HG02610 (cell line): ENCODE data around the gene CSNK1G1.
"Not testable (repeated sequence)": the region's sequence is repeated elsewhere in the genome, so short reads cannot be mapped to it uniquely, and the experiment has no call there.

Source experiments
- ATAC-seq: cut with Tn5 transposase; IDR thresholded peaks from one replicate; pipeline ENCODE4 v1.9.1; 2021; ENCODE audit warnings: mild to moderate bottlenecking, moderate library complexity; ENCODE audit not compliant: unreplicated experiment

The CSNK1G1 gene

DNA sequence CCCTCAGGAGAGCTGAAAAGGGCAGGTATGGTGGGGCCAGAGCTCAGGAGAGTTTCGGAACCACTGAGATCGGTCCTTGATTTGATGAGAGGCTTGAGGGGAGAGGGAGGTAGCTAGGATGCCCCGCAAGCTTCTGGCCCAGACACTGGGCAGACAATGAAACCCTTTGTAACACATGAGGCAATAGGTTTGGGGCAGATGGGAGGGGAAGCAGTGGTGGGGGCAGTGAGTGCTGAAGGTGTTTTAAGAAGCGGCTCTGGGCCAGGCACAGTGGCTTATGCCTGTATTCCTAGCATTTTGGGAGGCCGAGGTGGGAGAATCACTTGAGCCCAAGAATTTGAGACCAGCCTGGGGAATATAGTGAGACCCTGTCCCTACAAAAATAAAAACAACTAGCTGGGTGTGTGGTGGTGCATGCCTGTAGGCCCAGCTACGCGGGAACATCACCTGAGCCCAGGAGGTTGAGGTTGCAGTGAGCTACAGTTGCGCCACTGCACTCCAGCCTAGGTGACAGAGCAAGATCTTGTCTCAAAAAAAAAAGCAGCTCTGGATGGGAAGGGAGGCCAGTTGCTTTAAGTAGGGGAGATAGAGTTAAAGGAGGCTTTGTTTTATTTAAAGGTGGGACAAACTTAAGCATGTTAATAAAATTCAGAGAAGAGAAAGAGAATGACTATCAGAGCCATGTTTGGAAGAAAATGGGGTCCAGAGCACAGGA lies 214.0 kb downstream of the CSNK1G1 start:
- no peak for ATAC-seq

DNA sequence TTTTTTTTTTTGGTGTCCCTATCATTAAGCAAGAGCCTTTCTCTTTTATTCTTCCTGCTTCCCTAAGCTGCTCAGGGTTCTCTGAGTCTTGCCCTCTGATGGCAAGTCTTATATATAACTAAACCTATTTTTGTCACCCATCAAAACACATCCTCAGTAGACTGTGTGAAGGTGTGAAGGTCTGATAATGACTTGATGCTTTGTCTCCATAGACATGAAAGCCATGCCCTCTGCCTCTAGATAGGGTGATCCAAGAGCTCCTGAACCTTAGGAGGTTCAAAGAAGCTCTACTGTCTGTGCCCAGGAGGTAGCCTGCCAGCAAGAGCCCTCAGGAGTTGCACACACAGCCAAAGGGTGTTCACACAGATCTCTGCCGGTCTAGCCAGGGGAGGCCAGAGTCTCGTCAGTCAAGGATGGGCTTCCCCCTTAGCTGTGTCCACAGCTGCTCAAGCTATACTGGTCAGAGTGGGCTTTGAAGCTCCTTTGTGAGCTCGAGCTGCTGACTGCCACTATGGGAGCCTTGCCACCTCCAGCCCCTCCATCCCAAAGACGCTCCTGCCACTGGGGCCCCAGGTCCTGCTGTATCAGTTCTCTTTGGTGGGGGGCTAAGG lies 217.5 kb downstream of the CSNK1G1 start:
- no peak for ATAC-seq

DNA sequence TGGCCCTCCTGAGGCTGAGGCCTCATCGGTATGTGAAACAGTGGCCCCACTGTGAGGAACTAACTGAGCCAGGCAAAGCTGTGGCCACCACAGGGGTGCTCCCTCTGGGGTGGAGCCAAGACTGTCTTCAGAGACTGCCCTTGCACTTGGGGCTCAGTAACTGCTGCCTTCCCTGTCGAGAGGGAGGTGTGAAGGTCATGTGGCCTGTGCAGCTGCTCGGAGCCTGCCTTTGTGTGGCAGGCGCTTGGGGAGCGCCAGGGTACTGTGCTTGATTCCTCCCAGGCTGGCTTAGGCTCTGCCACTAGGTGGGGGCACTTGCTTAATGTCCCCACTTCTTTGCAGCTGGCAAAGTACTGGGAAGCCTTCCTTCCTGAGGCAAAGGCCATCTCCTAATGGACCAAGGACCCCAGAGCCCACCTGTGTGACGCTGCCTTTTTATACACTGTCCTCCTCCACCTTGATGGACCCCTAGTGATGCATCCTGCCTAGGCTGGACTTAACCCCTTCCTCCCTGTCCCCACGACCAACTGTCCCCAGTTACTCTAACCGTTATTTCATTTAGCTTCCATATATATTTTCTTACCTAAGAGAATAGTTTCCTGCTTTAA lies 218.6 kb downstream of the CSNK1G1 start:
- no peak for ATAC-seq

DNA sequence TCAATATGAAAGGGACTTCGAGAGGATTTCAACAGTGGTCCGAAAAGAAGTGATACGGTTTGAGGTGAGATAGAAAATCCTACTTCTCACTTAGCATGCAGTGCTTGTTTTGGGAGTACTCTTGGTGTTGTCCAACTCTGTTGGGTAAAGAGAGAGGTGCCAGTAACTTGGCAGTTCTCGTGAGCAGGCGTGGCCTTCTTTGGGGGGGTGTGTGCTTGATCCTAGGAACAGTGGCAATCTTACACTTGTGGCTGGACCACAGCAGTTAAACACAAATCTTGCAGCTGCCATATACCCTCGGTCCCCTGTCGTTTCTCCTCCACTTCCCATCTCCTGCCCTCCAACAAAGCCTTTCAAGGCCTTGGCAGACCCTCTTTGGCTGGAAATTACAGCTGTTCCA lies 219.6 kb downstream of the CSNK1G1 start:
- ATAC-seq, result no peak

DNA sequence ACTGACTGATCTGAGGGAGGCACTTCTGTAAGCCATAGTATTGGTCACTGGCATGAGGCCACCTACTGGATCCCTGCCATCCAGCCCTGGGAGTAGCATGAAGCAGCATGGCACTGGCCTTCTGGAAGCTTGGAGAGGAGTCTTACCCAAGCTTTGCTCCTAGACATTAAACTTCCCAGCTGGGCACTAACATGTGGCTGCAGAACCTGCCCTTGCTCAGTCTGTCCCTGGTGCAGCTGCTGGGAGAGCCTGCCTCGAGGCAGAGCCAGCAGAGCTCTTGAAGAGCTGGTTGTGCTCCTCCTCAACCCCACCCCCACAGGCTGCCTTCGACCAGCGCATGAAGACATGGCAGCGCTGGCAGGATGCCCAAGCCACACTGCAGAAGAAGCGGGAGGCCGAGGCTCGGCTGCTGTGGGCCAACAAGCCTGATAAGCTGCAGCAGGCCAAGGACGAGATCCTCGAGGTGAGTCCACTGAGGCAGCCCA lies 221.6 kb downstream of the CSNK1G1 start:
- no peak for ATAC-seq

DNA sequence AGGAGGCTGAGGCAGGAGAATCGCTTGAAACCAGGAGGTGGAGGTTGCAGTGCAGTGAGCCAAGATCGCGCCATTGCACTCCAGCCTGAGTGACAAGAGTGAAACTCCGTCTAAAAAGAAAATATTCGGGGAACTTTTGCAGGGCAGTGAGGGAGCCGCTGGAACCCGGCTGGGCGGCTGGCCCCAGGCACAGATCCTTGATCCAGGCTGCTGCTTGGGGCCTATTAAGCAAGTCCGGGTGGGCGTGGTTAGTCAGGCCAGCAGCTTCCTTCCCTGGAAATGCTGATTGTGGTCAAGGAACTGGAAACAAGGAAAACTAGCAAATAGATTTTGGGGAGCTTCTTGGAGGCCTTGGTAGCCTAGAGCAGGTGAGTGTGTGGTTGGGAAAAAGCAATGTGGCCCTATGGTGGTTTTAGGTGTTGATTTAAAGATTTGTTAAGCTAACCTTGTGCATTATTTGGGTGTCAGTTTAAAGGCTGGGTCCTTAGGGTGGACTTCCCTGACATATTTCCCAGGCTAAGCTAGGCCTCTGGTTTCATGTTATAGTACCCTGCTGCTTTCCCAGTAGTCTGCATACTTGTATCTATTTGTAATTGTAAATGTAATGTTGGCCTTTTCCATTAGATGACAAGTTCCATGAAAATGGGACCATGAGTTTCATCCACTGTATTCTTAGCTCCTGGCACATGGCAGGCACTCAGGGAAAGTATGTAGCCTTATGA lies 222.2 kb downstream of the CSNK1G1 start:
- ATAC-seq, result no peak

DNA sequence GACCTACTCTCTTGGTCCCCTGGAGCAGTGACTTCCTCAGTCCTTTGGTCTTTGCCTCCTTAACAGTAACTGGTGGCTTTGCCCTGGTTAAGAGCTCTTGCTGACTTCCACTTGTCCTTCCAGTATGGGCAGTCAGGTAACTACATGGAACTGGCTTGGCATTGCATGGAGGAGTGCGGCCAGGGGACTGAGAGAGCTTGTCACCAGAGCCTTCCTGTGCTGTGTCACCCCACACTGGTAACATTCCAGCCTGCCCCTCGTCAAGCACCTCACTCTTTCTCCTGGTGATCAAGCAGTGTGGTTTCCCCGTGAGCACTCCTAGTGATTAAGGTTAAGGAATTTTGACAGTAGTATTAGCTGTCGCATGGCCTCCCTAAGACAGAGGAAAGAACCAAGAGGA lies 223.8 kb downstream of the CSNK1G1 start:
- ATAC-seq, result no peak

DNA sequence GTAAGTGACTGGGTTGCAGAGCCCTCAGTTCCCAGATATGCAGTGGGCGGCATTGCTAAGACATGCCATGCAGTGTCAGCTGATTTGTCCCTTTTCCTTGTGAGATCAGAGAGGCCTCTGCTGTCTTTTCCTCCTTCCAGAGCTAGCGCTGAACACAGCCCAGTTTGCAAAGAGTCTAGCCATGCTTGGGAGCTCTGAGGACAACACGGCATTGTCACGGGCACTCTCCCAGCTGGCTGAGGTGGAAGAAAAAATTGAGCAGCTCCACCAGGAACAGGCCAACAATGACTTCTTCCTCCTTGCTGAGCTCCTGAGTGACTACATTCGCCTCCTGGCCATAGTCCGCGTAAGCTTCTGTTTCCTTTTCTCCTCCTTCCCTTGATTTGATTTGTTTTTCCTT lies 224.4 kb downstream of the CSNK1G1 start:
- ATAC-seq, result no peak

DNA sequence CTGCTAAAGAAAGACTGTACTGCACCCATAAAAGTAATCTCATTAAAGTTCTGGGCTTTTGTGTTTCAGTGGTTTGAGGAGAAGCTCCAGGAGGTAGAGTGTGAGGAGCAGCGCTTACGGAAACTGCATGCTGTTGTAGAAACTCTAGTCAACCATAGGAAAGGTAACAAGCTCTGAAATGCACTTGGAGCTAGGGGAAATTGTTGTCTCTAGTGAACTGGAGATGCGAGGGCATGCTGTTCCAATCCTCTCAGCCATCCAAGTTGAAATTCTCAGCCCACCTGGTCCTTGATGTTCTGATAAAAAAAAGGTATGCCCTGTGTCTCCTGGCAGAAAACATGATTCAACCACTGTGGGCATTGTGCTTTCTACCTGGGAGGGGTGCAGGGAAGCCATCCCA lies 225.8 kb downstream of the CSNK1G1 start:
- no peak for ATAC-seq

DNA sequence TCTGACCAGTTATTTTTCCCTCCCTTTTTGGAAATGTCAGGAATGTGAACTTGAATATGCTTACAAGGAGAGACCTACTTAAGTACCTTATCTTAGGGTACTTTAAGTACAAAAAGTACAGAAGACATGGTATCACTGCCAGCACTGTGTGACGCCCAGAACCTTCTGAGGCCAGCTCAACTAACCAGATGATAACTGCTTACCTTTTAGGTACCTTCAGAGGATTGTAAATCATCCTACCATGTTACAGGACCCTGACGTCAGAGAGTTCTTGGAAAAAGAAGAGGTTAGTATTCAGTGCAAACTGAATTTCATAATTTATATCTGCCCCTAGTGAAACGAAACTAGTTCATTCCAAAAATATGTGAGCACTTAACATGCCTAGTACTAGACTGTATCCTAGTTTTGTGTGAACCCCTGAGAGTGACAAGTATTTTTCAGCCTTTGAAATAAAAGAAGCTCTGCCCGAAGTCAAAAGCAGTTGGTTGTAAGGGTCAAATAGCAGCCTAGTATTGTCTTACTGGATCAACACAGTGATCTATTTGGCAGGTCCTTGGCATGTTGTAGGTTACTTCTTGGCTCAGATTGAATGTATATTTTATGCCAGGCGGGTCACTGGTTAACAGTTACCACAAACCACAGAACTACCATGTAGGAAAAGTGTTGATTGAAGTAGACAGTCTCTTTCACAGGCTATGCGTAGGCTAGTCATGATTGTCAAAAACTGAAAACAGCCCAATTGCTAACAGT lies 228.3 kb downstream of the CSNK1G1 start:
- ATAC-seq, result no peak

DNA sequence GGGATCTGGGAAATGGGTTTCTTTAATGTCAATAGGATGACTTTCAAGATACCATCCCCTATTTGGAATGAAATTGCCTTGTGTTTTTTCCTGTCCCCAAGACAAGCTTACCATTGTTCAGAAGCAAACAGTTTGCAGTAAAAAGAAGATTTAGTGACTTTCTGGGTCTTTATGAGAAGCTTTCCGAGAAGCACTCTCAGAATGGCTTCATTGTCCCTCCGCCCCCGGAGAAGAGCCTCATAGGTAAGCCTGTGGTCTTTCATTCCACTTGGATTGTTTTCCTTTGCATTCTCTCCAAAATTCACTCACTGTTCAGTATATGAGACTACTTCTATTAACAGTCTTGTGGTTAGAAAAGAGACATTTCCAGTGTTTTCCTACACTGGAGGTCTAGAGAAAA lies 230.0 kb downstream of the CSNK1G1 start:
- ATAC-seq, result no peak

DNA sequence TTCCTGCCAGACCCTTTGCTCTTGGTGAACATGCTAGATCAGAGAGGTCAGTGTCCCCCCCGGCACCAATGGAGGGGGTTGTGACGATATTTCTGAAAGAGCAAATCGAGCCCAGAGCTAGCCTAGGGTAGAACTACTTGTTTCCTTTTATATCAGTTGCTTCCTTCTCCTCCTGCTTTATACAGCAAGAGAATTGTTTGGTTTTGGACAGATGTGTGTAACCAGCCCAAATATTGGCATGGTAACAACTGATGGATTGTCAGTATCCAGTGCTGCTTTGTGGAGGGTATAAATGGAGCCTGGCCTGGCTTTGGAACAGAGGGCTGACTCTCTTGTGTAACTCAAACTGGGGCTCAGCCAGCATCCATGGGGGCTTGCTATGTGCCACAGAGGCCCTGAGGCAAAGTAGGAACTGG lies 233.0 kb downstream of the CSNK1G1 start:
- no peak for ATAC-seq

DNA sequence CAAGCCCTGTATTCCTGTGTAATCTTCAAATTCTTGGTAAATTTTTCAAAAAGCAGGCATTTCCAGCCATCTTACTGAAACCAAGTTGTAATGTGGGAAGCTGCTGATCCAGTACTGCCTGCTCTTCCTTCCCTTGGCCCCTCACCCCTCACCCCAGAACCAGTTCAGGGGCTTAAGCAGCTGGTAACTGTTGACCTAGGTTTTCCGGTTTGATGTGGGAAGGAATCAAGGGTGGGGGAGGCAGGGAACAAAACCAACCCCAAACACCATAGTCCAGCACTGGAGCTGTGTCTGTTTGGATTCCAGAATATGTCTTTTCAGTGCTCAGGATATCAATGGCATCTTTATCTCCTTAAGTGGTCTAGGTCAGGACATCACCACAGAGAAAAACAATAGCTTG lies 233.5 kb downstream of the CSNK1G1 start:
- ATAC-seq, result no peak

DNA sequence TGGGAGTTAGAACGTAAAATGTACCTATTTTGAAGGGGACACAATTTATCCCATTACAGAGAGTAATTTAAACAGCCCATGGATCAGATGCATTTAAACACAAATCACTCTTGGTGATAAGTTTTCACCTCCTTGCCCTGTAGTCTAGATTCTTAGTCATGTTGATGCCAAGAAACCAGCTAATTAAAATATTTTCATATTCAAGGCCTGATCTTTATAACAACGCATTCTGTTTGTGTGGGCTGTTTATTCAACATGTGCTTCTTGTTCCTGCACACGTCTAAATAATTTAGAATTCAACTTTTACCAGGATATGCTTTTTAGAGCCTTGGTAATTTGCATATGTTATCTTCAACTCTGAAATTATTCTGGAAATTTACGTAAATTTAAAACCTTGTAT lies 234.4 kb downstream of the CSNK1G1 start:
- ATAC-seq, result no peak

DNA sequence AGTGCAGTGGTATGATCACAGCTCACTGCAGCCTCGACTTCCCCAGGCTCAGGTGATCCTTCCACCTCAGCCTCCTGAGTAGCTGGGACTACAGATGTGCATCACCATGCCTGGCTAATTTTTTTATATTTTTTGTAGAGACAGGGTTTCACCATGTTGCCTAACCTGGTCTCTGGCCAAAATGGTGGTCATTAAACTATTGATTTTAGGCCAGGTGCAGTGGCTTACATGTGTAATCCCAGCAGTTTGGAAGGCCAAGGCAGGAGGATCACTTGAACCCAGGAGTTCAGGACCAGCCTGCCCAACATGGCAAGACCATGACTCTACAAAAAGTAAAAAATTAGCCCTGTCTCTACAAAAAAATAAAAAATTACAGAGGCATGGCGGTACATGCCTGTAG lies 235.7 kb downstream of the CSNK1G1 start:
- not testable (repeated sequence) for ATAC-seq

DNA sequence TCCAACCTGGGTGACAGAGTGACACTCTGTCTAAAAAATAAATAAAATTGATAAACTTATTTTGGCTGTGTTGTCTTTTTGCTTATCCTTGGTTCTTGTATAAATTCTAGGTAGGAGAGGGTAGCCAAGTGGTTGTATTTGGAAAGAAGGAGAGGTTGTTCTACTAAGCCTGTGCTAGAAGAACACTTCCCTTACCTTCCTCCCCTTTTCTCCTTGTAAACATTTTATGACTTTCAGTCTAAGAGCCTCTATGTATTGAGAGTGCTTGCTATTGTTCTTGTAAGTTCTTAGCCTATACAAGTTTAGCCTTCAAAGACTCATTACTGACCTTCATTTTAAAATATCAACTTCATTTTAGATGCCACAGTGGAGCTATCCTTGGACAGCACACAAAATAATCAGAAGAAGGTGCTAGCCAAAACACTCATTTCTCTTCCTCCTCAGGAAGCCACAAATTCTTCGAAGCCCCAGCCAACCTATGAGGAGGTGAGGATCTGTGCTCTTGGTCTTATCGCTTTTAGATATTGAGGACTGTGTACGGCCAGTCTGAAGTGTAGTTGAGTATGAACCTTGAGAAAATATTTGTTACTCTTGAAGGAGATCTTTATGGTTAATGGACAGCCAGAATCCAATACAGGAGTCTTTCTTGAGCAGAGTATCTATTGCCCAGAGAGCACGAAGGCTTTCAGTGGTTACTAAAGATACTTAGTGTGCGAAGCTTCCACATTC lies 238.1 kb downstream of the CSNK1G1 start:
- no peak for ATAC-seq
